ENCODE results near the gene ENAM.
"Not testable (repeated sequence)": the region's sequence is repeated elsewhere in the genome, so short reads cannot be mapped to it uniquely, and the experiment has no call there.

ENAM gene

GRCh38 chr4:70678383-70678999 is 49.9 kb downstream of the ENAM start:
- FAIRE-seq = no peak

DNA sequence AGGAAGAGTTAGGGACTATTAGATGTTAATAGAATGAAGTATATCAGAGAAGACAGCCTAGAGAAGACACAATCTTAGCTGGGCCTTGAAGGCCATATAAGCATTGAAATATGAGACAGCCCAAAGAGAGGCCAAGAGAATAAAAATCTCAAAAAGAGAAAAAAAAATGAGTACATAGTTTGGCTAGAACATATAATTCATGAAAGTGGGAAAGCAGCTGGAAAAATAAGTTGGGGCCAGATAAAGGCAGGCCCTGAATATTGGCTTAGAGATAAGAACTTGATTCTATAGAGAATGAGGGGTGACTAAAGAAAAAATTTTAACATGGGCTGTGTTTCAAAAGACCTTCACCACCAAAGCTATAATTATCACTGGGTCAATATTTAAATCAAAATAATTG is 52.4 kb downstream of the ENAM start:
- FAIRE-seq = no peak

DNA sequence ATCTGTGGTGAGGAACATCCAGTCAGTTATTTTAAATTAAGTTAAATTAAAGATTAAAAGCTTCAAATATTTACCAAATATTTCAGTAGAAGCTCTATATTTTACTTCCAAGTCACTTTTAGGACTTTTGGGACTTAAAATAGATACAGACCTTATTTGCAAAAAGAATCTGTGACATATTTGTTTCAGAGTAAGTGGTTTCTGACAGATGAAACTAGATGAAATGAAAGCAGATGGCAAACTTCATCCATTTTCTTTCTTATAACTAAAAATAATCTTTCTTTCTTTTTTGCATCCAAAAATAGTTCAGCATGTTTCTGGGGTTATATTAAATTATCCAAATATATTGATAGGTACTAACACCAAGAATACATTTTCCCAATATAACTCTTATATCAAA is 53.2 kb downstream of the ENAM start:
- no peak for FAIRE-seq

- FAIRE-seq = not testable (repeated sequence)
These were observed 53.6 kb downstream of the ENAM start for GRCh38 chr4:70682142-70682541.

- FAIRE-seq = no peak
These were observed 58.8 kb downstream of the ENAM start for GRCh38 chr4:70687392-70687791.

- FAIRE-seq = peak; percentile 95
These were observed 59.6 kb downstream of the ENAM start, which contains the start of gene UTP3 for GRCh38 chr4:70687821-70688794. Gene UTP3 (plus strand): TSS chr4:70688532. CDS start chr4:70688678, 146 bp downstream.

DNA sequence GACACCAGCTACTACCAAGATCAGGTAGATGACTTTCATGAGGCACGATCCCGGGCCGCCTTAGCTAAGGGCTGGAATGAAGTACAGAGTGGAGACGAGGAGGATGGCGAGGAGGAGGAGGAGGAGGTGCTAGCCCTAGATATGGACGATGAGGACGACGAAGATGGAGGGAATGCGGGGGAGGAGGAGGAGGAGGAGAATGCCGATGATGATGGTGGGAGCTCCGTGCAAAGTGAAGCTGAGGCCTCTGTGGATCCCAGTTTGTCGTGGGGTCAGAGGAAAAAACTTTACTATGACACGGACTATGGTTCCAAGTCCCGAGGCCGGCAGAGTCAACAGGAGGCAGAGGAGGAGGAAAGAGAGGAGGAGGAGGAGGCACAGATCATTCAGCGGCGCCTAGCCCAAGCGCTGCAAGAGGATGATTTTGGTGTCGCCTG is 60.3 kb downstream of the ENAM start:
- FAIRE-seq = no peak

DNA sequence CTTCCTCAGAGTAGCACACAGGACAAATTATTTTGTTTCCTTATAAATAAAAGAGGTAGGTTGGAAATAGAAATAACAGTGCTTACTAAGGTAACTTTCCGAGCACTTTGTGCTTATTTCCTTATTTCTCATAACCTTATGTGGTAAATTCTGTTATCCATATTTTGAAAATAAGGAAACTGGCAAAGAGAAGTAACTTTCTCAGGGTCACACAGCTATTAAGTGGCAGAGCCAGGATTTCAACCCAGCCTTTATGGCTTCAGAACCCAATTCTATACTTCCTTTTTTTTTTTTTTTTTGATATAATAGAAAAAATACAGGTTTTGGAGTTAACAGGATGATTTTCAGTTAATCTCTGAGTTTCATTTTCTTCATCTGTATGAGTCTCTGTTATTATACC is 63.1 kb downstream of the ENAM start:
- no peak for FAIRE-seq

GRCh38 chr4:70694633-70695032 is 66.1 kb downstream of the ENAM start:
- FAIRE-seq = not testable (repeated sequence)

Measured in islet of Langerhans (tissue), 1 donor.